ENCODE measurements around the gene ABCC5. TPM values are rescaled to one million over a fixed set of nuclear protein-coding genes. Genes with fewer than 3 reads are reported as not detected.

The ABCC5 gene
- total RNA-seq, 2 donors from 2014 or later, result 20.8 to 26.2 TPM

DNA sequence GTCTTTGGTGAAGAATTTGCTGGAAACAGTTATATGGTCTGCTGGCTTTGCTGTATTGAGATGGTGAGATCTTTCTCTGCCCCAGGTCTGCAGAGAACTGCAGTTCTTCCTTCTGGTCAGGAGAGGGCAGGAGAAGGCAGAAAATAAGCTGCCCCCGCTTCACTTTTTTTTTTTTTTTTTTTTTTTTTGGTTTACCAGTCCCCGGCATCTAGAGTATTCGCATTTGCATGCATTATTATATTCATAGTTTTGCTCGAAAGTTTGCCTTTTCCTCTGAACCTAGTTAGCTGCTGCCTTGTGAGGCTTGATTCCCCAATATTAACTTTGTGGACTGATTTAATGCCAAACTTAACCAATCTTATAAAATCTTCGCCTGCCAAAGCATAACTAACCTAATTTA is 122.4 kb downstream of the ABCC5 start:
- H3K4me3 ChIP-seq, result no peak overlapping the region
- ATAC-seq (ENCODE audit: insufficient number of reproducible peaks, low FRiP score, low read depth) (no peak), DNase-seq (ENCODE audit: low spot score) (no peak)
- TF ChIP-seq, protein P1, sequence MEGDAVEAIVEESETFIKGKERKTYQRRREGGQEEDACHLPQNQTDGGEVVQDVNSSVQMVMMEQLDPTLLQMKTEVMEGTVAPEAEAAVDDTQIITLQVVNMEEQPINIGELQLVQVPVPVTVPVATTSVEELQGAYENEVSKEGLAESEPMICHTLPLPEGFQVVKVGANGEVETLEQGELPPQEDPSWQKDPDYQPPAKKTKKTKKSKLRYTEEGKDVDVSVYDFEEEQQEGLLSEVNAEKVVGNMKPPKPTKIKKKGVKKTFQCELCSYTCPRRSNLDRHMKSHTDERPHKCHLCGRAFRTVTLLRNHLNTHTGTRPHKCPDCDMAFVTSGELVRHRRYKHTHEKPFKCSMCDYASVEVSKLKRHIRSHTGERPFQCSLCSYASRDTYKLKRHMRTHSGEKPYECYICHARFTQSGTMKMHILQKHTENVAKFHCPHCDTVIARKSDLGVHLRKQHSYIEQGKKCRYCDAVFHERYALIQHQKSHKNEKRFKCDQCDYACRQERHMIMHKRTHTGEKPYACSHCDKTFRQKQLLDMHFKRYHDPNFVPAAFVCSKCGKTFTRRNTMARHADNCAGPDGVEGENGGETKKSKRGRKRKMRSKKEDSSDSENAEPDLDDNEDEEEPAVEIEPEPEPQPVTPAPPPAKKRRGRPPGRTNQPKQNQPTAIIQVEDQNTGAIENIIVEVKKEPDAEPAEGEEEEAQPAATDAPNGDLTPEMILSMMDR (IDR thresholded peaks at IDR 0.05), result peak; percentile 70
- H3K27ac ChIP-seq, result no peak overlapping the region
- H3K36me3 ChIP-seq, result no peaks in the 10 kb centered on the region
- H3K27me3 ChIP-seq (replicated peaks; ENCODE audit: insufficient read depth), result no peaks in the 10 kb centered on the region
- no peaks in the 10 kb centered on the region for H3K9me3 ChIP-seq
- H3K4me1 ChIP-seq (ENCODE audit: control insufficient read depth in 1 of 2, low read depth in 2 of 2), result no peaks in the 10 kb centered on the region

DNA sequence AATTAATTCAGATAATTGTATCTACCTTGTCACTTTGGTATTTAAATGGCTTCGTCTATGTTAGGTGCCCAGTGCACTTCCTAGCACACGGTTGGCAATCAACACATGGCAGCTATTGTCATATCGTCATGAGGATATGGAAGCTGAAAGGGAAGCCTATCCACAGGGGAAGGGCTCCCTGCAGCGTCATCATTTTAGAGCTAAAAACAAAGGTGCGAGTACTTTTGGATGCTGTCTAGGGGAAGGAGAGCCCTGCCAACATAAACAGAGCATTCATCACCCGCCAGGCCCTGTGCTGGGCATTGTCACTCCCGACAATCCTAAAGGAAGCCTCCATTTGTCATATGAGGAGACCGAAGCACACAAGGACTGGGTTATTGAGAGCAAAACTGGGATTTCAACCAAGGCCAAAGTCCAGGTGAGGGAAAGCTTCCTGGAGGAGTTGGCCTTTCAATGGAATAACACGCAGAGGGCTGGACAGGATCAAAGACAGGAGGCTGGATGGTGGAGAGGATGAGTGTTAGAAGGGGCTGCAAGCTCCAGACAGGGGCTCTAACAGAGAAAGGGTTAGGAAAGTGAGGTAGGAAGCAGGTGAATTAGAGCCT is 125.0 kb downstream of the ABCC5 start:
- Histone ChIP-seq H3K9me3 (no peaks in the 10 kb centered on the region), H3K27me3 (replicated peaks; ENCODE audit: insufficient read depth) (no peaks in the 10 kb centered on the region), H3K4me1 (ENCODE audit: control insufficient read depth in 1 of 2, low read depth in 2 of 2) (no peaks in the 10 kb centered on the region), H3K27ac (no peak overlapping the region), H3K36me3 (no peaks in the 10 kb centered on the region), H3K4me3 (no peak overlapping the region)
- TF ChIP-seq, protein P1 (IDR thresholded peaks at IDR 0.05), result no peak
- ATAC-seq (ENCODE audit: insufficient number of reproducible peaks, low FRiP score, low read depth) (no peak), DNase-seq (ENCODE audit: low spot score) (no peak)

GRCh38 chr3:183885766-183886165 is 131.9 kb downstream of the ABCC5 start:
- no peaks in the 10 kb centered on the region for H3K27me3 ChIP-seq (replicated peaks; ENCODE audit: insufficient read depth)
- DNase-seq (ENCODE audit: low spot score), result no peak
- no peak overlapping the region for H3K27ac ChIP-seq
- no peaks in the 10 kb centered on the region for H3K9me3 ChIP-seq
- TF ChIP-seq, protein P1 (IDR thresholded peaks at IDR 0.05), result no peak
- peaks cover 14 to 21% of the 10 kb centered on the region in 2 donors for H3K4me1 ChIP-seq (ENCODE audit: control insufficient read depth in 1 of 2, low read depth in 2 of 2)
- ATAC-seq (ENCODE audit: insufficient number of reproducible peaks, low FRiP score, low read depth), result no peak
- no peaks in the 10 kb centered on the region for H3K36me3 ChIP-seq
- H3K4me3 ChIP-seq, result no peak overlapping the region

- DNase-seq (ENCODE audit: low spot score) (peak; percentile 91), ATAC-seq (ENCODE audit: insufficient number of reproducible peaks, low FRiP score, low read depth) (peak; percentile 95)
- Histone ChIP-seq H3K27ac (peak within 1 kb of the TSS; percentile 60 to 62), H3K4me1 (ENCODE audit: control insufficient read depth in 1 of 2, low read depth in 2 of 2) (peaks cover 14 to 21% of the 10 kb centered on the region in 2 donors), H3K9me3 (no peaks in the 10 kb centered on the region), H3K27me3 (replicated peaks; ENCODE audit: insufficient read depth) (no peaks in the 10 kb centered on the region), H3K36me3 (no peaks in the 10 kb centered on the region), H3K4me3 (peak within 1 kb of the TSS; percentile 82)
- TF ChIP-seq, protein P1 (IDR thresholded peaks at IDR 0.05), result peak; percentile 88
These were observed 133.0 kb downstream of the ABCC5 start, which contains the start of gene PARL for GRCh38 chr3:183884427-183885296. Gene PARL (minus strand): TSS chr3:183884880. CDS start chr3:183884846, 34 bp downstream.

DNA sequence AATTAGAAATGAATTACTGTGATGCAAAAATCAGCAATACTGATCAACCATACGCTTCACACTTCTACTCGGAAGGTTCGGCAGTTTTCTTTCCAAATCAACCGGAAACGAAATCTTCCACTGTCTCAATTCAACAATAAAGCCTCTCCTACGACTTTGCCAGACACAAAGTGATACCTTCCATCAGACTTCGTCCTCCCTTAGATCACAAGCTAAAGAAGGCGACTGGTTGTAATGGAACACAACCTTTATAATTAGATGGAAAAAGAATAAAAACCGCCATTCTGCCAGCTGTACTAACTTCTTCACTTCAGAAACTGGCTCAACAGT is 133.6 kb downstream of the ABCC5 start:
- DNase-seq (ENCODE audit: low spot score) (no peak), ATAC-seq (ENCODE audit: insufficient number of reproducible peaks, low FRiP score, low read depth) (no peak)
- Histone ChIP-seq H3K4me3 (peak overlapping the region; percentile 82), H3K27me3 (replicated peaks; ENCODE audit: insufficient read depth) (no peaks in the 10 kb centered on the region), H3K4me1 (ENCODE audit: control insufficient read depth in 1 of 2, low read depth in 2 of 2) (peaks cover 14 to 21% of the 10 kb centered on the region in 2 donors), H3K27ac (peak overlapping the region; percentile 60 to 62), H3K36me3 (no peaks in the 10 kb centered on the region), H3K9me3 (no peaks in the 10 kb centered on the region)
- TF ChIP-seq, protein P1 (IDR thresholded peaks at IDR 0.05), result no peak
